RCC 7860 (cell line): ENCODE results near the gene CD300C.
"Not testable (repeated sequence)": the region's sequence is repeated elsewhere in the genome, so short reads cannot be mapped to it uniquely, and the experiment has no call there.

Source experiments
- DNase-seq: peaks from one replicate; pipeline ENCODE4 v3.0.0-alpha.2; 2015; ENCODE audit warnings: low spot score
- FAIRE-seq: peaks from 2 replicates; lab custom pipeline; 2012; peaks lifted over from hg19 to GRCh38; lab: Jason Lieb, UNC

The CD300C gene

GRCh38 chr17:74515941-74516340, 30.0 kb downstream of the CD300C start:
- FAIRE-seq: no peak

DNA sequence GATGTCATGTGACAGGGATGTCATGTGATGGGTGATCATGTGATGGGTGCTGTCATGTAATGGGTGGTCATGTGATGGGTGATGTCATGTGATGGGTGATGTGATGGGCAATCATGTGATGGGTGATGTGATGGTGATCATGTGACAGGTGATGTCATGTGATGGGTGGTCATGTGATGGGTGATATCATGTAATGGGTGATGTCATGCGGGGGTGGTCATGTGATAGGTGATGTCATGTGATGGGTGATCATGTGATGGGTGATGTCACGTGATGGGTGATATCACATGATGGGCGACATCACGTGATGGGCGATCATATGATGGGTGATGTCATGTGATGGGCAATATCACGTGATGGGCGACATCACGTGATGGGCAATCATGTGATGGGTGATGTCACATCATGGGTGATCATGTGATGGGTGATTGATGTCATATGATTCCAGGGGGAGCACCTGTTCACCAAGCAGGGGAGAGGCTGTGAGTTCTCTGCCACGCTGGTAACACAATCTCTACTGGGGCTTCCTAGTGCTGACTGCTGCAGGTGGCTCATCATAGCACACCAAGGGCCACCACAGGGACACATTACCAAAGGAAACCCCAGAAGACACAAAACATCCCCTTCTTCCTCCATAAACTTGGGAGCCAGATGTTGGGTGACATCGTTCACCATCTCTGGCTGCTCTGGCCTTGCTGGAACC, 31.1 kb downstream of the CD300C start:
- no peak for FAIRE-seq
- no peak for DNase-seq

More at GRCh38 chr17:74515941-74516340, 30.0 kb downstream of the CD300C start:
- DNase-seq: no peak

GRCh38 chr17:74513987-74514631, 31.8 kb downstream of the CD300C start:
- no peak for FAIRE-seq
- DNase-seq: no peak

DNA sequence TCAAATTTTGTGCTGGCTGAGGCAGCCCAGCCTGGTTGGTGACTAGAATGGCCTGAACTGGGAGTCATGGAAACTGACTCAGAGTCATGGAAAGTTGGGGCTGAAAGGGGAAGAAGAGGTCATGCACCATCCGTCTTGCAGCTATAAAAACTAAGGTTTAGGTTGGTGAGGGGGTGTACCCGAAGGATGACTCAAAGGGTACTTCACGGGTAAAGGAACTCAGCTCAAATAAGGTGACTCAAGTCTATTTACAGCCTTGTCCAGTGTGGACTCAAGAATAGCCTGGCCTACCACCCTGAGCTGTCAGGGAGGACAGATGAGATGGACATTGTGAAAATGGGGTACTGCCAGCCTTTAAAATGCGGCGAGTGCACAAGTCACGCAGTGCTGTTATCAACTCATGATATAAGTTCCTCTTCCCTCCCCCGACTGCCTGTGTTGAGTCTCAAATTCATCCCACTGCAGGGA, 33.3 kb downstream of the CD300C start:
- FAIRE-seq: no peak
- DNase-seq: no peak

DNA sequence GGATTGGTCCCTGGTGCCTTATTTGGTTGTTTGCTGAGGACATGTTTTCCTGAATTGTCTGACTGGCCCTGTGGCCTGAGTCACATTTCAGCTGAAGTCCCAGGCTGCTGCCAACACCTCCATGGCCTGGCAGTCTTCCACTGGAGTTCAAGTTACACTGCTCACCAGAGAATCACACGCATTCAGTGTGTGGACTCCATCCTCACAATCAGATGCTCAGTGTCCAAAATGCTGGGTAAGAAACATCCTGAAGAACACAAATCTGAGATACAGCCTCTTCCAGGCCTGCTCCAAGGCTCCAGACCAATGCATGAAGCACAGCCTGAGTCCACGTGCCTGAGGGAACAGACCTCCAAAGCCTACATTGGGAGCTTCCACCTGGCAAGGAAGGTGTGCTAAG, 33.9 kb downstream of the CD300C start:
- DNase-seq (no peak), FAIRE-seq (no peak)

GRCh38 chr17:74508156-74508555, 37.8 kb downstream of the CD300C start:
- no peak for FAIRE-seq

GRCh38 chr17:74503949-74504348, 42.0 kb downstream of the CD300C start:
- DNase-seq, FAIRE-seq: not testable (repeated sequence)

More at GRCh38 chr17:74508156-74508555, 37.8 kb downstream of the CD300C start:
- no peak for DNase-seq

DNA sequence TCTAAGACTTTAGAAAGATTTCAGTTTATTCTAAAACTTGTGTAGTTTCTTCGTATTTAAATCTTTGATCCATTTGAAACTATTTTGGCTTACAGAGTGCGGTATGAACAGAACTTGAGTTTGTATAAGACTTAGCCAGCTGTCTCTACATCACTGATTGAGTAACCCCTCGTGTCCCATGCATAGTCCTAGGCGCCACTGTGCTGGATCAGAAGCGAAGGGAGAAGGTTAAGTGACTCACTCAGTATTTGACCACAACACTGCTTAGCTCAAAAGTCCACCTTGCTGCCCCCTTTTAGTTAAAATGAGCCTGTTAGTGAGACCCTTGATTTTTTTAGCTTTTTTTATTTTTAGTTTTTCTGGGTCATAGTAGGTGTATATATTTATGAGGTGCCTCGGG, 43.1 kb downstream of the CD300C start:
- FAIRE-seq (no peak), DNase-seq (no peak)

- no peak for DNase-seq
- no peak for FAIRE-seq
Observed at GRCh38 chr17:74499992-74500391, 45.9 kb downstream of the CD300C start.

DNA sequence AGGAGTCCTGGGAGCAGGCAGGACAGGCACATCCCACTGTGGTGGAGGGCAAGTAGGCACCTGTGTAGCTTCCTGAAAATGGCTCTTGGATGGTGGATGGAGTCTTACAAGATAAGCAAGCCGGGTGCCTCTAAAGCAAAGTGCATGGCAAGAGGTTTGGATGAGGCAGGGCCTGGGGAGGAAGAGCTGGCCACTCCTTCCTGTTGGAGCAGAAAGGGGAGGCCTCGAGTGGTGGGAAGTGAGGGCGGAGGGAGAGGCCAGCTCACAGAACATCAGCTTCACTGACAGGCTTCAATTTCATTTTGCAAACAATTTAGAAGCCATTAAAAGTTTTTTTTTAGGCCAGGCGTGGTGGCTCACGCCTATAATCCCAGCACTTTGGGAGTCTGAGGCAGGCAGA, 48.4 kb downstream of the CD300C start:
- FAIRE-seq: no peak
- no peak for DNase-seq

DNA sequence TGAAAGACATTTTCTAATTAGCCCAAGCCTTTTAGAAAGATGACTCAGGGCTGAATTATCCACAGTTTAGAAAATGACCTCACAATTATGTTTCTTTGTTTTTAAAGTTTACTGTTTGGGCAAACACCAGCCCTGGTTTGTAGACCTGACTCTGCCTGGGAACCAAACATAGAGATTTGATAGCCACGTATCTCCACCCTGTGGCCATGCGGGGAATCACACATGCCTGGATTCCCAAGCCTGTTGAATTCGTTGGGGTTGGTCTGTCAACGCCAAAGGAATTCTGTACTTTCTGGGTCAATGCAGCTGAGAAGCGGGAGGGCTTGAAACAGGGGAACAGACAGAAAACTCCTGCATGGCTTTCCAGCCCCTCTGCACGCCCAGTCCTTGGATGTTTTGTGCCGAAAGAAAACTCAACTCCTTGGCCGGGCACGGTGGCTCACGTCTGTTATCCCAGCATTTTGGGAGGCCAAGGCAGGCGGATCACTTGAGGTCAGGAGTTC, 52.5 kb downstream of the CD300C start:
- FAIRE-seq (no peak), DNase-seq (peak; percentile 37)

GRCh38 chr17:74491626-74492025, 54.3 kb downstream of the CD300C start:
- FAIRE-seq (no peak), DNase-seq (no peak)
